ENCODE data around the gene BCAS4. TPM values are rescaled to one million over a fixed set of nuclear protein-coding genes. Genes with fewer than 3 reads are reported as not detected.

The BCAS4 gene, protein sequence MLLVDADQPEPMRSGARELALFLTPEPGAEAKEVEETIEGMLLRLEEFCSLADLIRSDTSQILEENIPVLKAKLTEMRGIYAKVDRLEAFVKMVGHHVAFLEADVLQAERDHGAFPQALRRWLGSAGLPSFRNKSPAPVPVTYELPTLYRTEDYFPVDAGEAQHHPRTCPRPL
- total RNA-seq (2022; extraction: Qiagen RNA extraction): 26.5 to 34.5 TPM (median 30.7 TPM) in 5 replicates

DNA sequence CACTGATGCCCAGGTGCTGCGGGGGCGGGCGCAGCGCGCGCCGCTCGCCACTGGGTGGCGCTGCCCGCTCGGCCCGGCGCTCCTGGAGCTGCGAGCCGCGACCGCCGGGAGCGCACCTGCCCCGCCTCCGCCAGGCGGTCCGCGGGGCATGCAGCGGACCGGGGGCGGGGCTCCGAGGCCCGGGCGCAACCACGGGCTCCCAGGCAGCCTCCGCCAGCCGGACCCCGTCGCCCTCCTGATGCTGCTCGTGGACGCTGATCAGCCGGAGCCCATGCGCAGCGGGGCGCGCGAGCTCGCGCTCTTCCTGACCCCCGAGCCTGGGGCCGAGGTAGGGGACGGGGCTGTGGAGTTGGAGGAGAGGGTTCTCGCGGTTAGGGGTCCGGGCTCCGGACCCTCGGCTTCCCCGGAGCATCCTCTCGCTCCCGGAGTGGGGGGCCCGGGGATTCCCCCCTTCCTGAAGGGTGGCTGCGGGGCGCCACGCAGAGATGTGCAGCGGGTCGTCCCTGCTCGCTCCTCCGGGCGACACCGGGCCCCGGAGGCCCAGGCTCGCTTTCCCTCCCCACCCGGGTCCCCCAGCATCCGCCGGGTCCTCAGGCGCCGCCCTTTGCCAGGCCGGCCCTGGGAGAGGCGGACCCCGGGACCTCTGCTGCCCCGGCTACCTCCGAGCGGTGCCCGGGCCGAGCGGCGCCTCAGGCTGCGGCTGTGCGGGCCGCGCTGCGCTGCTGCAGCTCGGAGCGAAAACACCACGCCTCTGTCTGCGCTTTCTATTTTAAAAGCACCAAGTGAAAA lies at the start of gene BCAS4:
Gene BCAS4 (plus strand): TSS at position 216 of the 789 bp plus-strand sequence. CDS start 23 bp downstream, at position 239.

Other genes starting within 250 kb of the BCAS4 start
- 0.06 TPM in 1 of 5 replicates, not detected in the others for gene RIPOR3, start 103.5 kb upstream of the BCAS4 start, total RNA-seq (2022; extraction: Qiagen RNA extraction)
- gene PARD6B, start 63.5 kb upstream of the BCAS4 start, total RNA-seq (2022; extraction: Qiagen RNA extraction): 2.9 to 4.7 TPM (median 3.5 TPM) in 5 replicates
- gene ADNP, start 136.4 kb downstream of the BCAS4 start, total RNA-seq (2022; extraction: Qiagen RNA extraction): 39.0 to 49.3 TPM (median 41.4 TPM) in 5 replicates
- 69.7 to 94.8 TPM (median 72.2 TPM) in 5 replicates for gene DPM1, start 163.5 kb downstream of the BCAS4 start, total RNA-seq (2022; extraction: Qiagen RNA extraction)
- gene MOCS3, start 163.8 kb downstream of the BCAS4 start, total RNA-seq (2022; extraction: Qiagen RNA extraction): 5.7 to 6.4 TPM (median 6.2 TPM) in 5 replicates
- 20.9 to 32.3 TPM (median 24.0 TPM) in 5 replicates for gene KCNG1, start 228.0 kb downstream of the BCAS4 start, total RNA-seq (2022; extraction: Qiagen RNA extraction)

Data from A549 treated with Mapracorat at 1 μM for 4 hours (cell line).